H54 (cell line): ENCODE data around the gene KDM1B.
"Not testable (repeated sequence)": the region's sequence is repeated elsewhere in the genome, so short reads cannot be mapped to it uniquely, and the experiment has no call there.

Experiments
- DNase-seq: peaks from one replicate; pipeline ENCODE4 v3.0.0; 2011; ENCODE audit warnings: low spot score, mixed read lengths; ENCODE audit not compliant: insufficient read length
- FAIRE-seq: peaks from 3 replicates; lab custom pipeline; 2011; peaks lifted over from hg19 to GRCh38; lab: Jason Lieb, UNC
- POLR2A ChIP-seq: IDR thresholded peaks from 2 replicates; pipeline ENCODE4 v1.6.1; 2011; ENCODE audit warnings: low read depth, mild to moderate bottlenecking, low read length

The KDM1B gene

GRCh38 chr6:18214003-18214402 lies 58.8 kb downstream of the KDM1B start:
- no peak for TF ChIP-seq POLR2A
- no peak for FAIRE-seq
- no peak for DNase-seq

- no peak for TF ChIP-seq POLR2A
- no peak for FAIRE-seq
- DNase-seq, result no peak
Measured at GRCh38 chr6:18215436-18215835, 60.2 kb downstream of the KDM1B start.

- no peak for FAIRE-seq
- TF ChIP-seq POLR2A, result no peak
- no peak for DNase-seq
Measured at GRCh38 chr6:18216411-18216810, 61.2 kb downstream of the KDM1B start.

GRCh38 chr6:18218233-18218632 lies 63.0 kb downstream of the KDM1B start:
- TF ChIP-seq POLR2A, result no peak
- no peak for DNase-seq
- FAIRE-seq, result no peak

- DNase-seq (no peak), FAIRE-seq (no peak)
- no peak for TF ChIP-seq POLR2A
Measured at GRCh38 chr6:18219591-18219990, 64.4 kb downstream of the KDM1B start.

- no peak for DNase-seq
- FAIRE-seq, result no peak
- TF ChIP-seq POLR2A, result no peak
Measured at GRCh38 chr6:18221288-18221615, 66.0 kb downstream of the KDM1B start.

GRCh38 chr6:18226451-18227105 lies 71.4 kb downstream of the KDM1B start:
- not testable (repeated sequence) for DNase-seq
- peak; percentile 15 for FAIRE-seq

- FAIRE-seq, DNase-seq: not testable (repeated sequence)
Measured at GRCh38 chr6:18227166-18227565, 71.9 kb downstream of the KDM1B start.

GRCh38 chr6:18228590-18228989 lies 73.4 kb downstream of the KDM1B start:
- not testable (repeated sequence) for DNase-seq, FAIRE-seq

GRCh38 chr6:18231856-18232255 lies 76.6 kb downstream of the KDM1B start:
- FAIRE-seq, DNase-seq: not testable (repeated sequence)

GRCh38 chr6:18233770-18234169 lies 78.5 kb downstream of the KDM1B start:
- not testable (repeated sequence) for DNase-seq, FAIRE-seq

- no peak for FAIRE-seq
- DNase-seq, result no peak
- TF ChIP-seq POLR2A, result no peak
Measured at GRCh38 chr6:18234564-18234963, 79.3 kb downstream of the KDM1B start.

- no peak for DNase-seq
- no peak for TF ChIP-seq POLR2A
- no peak for FAIRE-seq
Measured at GRCh38 chr6:18235524-18235923, 80.3 kb downstream of the KDM1B start.

GRCh38 chr6:18237167-18237566 lies 81.9 kb downstream of the KDM1B start:
- TF ChIP-seq POLR2A, result no peak
- FAIRE-seq, result no peak
- no peak for DNase-seq

- DNase-seq (no peak), FAIRE-seq (no peak)
- TF ChIP-seq POLR2A, result no peak
Measured at GRCh38 chr6:18240230-18240629, 85.0 kb downstream of the KDM1B start.
